ENCODE measurements around the gene MS4A7.

MS4A7 gene

DNA sequence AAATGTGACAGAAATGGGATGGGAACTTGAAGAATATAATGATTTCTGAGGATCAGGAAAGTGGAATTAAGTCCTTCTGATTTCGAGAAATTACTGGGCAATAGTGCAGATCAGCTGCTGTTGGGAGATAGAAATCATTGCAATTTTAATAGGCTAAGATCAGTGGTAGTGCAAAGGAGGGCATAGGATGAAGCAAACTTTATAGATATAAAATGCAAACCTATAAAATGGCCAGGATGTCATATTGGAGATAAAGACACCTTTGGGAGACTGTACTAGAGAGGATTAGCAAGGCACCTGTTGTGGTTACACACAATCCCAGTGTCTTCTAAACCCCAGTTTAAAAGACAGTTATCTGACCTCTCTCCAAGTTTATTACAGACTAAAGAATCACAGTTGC is 6.5 kb upstream of the MS4A7 start:
- DNase-seq = no peak

DNA sequence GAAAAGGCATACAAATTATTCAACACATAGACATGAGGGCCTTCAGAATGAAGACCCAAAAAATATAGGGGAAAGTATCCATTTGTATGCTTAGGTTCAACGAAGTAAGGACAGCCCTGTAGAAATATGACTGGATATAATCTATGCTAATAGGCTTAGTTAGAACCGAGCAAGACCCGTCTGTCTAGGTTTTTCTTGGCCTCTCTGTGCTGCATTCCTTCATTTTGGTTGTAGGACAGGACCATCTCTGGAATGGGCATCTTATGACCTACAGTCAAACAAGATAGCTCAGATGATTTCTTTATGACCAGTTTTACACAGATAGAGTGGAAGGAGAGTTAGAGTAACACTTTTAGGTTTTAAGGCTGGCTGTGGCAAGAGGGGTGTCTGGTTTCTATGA is 5.6 kb upstream of the MS4A7 start:
- no peak for DNase-seq

DNA sequence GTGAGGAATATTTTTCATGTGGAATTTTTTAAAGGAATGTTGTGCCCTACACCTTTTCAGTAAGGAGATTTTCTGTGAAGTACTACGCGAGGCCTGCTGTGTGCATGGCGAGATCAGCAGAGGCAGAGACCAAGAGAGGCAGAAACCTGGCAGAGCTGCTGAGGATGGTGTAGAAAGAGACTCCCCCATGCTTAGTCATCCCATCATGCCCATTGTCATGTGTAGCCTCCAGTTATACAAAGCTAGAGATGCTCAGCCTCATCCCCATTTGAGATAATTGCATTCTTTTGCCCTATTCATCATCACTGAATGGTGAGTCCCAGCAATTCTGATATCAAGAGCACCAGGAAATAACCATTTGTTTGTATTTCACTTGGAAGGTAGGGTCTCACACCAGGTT is 3.0 kb upstream of the MS4A7 start:
- no peak for DNase-seq

DNA sequence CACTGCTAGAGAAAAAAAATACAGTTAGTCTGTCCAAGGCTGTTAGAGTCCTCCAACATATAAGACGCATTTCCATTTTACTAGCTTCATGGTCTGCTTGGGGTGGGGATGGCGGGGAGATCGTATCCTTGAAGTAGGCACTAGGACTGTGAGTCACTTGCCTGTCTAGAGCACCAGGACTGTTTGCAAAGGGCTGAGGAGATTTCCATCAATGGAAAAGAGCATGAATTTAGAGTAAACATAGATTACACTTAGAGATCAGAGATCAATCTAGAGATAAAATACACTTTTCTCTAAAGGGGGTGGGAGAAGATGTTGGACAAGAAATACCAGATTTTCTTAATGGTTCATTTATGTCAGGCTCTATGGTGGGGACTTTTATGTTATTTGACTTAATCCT is 1.7 kb upstream of the MS4A7 start:
- DNase-seq = no peak

DNA sequence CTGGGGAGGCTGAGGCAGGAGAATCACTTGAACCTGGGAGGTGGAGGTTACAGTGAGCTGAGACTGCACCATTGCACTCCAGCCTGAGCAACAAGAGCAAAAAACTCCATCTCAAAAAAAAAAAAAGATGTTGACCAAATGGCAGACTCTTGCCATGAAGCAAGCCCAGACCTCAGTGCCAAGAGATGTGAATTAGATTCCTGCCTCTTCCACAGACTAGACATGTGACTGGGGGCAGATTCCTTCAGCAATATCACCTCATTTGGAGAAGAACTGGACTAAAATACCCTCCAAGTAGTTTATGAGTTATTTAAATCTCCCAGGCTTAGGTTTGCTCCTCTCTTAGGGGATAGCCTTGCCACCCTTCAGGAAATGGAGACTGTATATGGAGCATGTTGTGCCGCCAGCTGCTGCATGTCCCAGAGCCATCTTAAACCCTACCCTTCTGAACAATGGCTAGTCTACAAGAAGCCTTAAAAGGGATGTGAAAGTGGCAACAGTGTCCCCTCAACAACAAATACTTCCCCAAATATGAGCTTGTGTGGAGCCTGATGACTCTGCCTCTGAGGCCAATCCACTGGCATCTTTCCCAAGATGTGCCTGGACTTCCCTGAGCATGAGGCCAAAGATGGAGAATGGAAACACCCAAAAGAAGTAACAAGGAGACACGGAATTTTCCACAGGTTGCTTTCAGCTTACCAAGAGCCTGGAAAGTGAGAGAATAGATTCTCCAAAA is 763 bp upstream of the MS4A7 start:
- no peak for DNase-seq

DNA sequence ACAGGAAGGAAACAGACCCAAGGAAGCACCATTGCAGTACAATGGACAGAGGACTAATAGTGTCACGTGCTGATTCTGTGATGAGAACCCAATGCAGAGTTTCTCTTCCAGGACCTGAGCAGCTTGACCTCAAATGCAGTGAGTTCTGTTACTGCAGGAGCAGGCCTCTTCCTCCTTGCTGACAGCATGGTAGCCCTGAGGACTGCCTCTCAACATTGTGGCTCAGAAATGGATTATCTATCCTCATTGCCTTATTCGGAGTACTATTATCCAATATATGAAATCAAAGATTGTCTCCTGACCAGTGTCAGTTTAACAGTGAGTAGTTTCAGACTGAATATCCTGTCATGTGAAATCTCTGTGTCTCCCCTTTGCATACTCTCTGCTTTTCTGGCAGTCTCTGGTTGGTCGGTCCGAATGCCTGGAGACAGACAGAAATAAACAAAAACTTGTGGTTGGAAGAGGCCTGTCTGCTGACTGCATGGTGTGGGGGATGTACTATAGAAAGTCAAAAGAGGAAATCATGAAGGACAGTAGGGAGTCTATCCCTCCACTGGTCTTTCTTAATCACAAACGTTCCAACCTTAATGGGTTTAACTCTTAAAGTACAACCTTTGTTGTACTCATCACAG is 11.1 kb downstream of the MS4A7 start:
- no peak for DNase-seq

DNA sequence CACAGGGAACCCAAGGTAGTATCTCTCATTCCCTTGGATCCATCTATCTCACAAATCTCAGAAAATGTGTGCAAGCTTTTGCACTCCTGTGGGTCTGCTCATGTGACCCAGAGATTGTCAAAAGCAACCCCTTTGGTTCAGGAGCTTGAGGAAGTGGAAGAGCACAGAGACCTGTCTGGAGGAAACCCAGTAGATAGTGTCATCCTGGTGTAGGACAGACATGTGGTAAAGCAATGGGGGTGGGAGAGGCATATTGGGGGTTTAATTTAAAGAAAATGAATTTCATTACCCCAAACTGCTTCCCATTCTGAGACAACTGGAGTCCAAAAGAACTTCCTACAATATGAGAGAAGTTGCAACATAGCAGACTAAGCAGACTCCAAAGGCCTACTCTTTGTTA is 12.1 kb downstream of the MS4A7 start:
- DNase-seq = no peak

DNA sequence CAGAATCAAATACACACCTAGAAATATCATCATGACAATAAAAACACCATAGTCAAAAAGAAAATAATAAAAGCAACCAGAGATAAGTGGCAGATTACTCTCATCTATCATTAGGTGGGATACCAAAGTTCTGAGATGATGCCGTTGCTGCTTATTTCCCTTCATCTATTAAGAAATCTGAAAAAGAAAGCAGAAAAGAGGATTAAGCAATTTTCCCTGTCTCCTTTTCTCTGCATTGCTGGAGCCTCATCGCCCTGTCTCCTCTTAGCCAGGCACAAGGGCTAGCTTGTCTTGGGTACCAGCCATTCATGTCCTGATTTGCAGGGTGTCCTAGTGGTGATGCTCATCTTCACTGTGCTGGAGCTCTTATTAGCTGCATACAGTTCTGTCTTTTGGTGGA is 14.0 kb downstream of the MS4A7 start:
- DNase-seq = no peak

DNA sequence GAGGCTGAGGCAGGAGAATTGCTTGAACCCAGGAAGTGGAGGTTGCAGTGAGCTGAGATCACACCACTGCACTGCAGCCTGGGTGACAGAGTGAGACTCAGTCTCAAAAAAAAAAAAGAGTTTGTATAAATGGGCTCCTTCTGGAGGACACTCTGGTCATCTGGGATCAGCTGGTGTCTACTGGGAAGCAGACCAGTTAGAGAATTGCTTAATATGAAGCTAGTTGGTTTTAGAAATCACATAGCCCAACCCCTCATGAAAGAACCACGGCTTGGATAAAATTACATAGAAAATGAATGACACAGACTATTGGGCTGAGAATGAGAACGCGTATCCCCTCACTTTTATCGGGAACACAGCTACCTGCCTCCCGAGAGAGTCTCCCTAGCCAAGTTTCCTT is 14.7 kb downstream of the MS4A7 start:
- no peak for DNase-seq

DNA sequence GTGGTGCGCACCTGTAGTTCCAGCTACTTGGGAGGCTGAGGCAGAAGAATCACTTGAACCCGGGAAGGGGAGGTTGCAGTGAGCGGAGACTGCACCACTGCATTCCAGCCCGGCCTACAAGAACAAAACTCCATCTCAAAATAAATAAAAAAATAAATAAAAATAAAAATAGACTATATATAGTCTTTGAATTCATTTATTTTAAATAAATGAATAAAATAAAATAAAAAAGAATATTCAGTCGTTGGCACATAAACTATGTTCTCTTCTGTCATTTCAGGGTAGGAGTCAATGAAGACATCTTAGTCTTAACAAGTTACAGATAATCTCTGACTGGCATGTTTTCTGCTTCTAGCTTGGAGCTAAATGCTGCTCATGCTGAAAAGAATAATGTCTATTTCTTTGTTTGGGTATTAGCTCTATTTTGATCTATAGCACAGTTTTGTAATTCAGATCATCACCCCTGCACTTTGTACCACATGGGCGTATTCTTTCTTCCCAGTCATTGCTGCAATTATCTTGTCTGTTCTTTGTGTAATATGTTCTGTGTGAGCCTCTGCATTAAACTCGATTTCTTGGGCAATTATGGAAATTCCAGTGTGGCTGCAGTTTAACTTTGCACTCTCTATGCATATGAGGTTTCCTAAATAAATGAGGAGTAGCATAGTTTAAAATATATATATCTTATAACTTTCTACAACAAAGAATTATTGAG is 16.5 kb downstream of the MS4A7 start:
- DNase-seq = no peak

DNA sequence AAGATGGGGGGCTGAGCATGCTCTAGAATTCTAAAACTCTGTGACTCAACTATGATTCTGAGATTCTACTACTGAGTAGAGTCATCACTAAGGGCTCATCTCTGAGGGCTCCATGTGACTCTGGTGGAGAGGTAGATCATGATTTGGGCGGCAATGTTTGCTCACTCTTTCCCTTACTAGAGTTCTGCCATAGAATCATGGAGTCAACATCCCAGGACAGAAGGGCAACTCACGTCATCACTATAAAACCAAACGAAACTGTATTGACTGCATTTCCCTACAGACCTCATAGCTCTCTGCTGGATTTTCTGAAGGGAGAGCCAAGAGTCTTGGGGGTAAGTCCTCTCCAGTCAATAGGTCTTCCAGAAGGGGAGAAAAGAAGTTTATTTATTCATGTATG is 18.1 kb downstream of the MS4A7 start, which contains the start of gene MS4A14:
Gene MS4A14 (plus strand): TSS at position 78 of the 400 bp plus-strand sequence. CDS start 120 bp downstream, at position 198.
- DNase-seq = no peak

DNA sequence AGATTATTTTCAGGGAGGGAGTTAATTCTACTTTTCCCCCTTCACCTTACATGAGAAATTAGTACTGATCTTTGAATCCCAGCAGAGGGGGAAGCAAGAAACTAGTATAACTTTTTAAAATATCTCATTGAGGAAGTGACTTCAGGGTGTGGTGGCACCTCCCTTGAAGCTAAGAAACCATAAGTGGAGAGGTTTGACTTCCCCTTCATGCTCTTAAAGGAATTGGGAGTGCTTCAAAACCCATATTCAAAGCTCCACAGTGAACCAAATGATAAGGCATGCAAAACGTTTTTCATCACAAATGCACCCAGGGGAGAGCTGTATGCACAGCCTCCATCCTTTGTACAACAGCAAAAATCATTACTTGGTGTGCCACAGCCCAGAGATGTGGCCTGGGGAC is 18.5 kb downstream of the MS4A7 start:
- DNase-seq = no peak

DNA sequence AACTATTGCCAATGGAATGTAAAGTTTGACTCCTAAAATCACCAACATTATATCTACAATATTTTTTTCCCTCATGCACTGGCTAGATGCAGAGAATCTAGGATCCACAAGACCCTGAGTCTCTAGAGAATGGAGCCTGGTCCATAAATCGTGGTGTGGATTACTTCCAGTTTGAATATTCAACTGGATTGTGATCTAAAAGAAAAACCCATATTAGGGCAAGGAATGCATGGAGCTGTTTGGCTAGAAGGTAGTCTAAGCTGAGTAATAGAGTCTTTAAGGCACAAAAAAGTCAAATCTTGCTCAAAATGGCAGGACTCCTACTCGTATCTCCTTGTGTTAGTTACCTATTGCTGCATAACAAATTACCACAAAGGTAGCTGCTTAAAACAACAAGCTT is 41.7 kb downstream of the MS4A7 start:
- no peak for DNase-seq

DNA sequence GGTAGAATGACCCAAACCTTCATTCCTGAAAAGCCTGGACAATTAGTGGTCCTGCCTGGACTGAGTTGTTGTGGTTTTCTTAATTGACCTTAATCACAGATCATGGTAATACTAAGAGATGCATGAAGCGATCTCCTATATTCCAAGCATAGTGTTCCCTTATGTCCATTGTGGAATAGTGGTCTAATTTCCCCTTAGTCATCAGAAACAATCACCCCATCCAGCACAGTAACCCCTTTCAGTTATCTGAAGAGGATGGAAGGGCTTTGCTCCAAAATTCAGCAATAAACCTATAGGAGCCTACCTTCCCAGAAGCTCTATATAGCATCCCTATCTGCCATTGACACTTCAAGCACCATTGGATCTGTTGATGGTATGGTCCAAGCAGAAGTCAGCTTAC is 44.3 kb downstream of the MS4A7 start:
- DNase-seq = no peak

DNA sequence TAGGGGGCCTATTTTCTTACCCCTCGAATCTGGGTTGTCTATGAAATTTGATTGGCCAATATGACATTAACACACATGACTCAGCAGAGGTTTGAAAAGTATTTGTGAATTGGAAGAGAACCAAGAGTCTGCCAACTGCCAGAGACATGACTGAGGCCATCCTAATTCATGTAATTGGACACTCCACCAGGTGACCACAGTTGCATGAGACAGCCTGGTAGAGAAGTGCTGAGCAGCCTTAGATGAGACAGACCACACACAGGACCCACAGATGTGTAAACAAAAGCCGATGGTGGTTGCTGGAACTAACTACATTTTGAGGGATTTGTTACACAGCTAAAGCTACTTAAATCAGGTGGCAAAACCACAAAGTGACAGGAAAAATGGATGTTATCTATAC is 50.2 kb downstream of the MS4A7 start:
- no peak for DNase-seq

DNA sequence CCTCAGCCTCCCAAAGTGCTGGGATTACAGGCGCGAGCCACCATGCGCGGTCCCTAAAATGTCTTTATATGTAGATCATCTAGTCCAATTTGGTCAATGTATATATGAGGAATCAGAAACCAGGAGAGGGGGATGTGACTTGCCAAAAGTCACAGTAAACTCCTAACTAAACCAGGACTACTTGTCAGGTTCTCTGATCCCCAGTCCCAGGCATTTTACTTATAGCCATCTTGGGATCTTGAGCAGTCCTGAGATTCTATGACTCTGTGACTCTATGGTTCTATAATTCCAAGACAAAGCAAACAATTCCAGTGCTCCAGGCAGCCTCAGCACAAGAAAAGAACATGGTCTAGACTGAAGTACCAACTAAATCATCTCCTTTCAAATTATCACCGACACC is 50.9 kb downstream of the MS4A7 start, which contains the start of gene MS4A5:
Gene MS4A5 (plus strand): TSS at position 301 of the 400 bp plus-strand sequence. CDS start 103 bp downstream, outside the sequence.
- DNase-seq = no peak

DNA sequence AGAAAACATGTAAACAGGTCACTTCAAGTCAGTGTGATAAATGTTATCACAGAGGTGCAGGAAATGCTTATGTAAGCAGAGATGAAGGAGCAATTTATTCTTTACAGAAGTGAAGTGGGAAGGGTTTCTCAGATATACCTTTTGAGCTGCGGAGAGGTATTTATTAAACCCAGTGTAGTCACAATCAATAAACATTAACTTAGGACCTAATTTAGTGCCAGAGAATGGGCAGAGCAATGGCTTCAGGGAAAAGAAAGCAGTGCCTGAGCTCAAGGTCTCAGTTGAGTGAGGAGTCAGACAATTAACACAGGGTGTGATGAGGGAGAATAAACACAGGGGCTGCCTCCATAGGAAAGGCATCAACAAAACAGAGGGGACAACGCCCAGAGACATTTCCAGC is 52.9 kb downstream of the MS4A7 start:
- DNase-seq = no peak

DNA sequence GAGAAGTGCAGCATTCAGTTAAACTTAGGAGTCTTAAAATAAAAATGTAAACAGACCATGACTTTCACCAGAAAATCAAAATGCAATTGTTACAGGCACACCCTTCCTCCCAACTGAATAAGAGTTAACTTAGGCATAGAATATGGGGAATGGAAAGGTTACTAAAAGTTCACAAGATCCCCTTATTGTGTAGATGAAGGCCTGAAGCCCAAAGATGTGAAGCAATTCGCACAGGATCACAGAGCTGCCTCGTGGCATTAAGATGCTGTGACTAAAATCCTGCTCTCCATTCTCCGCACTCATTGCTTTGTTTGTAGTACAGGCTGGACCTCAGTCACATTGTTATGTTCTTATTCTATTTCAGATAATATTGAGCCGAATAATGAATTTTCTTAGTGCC is 55.1 kb downstream of the MS4A7 start:
- DNase-seq = no peak
